Thyroid gland (tissue), 4 donors: Measurements from ENCODE around the gene DGKQ. TPM values are rescaled to one million over a fixed set of nuclear protein-coding genes. Genes with fewer than 3 reads are reported as not detected.

Source experiments
- DNase-seq, 2 donors: peaks; one replicate each; pipeline ENCODE4 v3.0.0-alpha.2; 2019
- H3K27ac ChIP-seq, 3 donors: fragments of 200-600 bp; sonication (generic); 1 replicate in 2 of 3; 2 replicates in 1 of 3; pipeline ENCODE4 v1.5.1; 2016 to 2019; ENCODE audit warnings: mild to moderate bottlenecking in 1 of 3, moderate library complexity in 1 of 3
- H3K27me3 ChIP-seq: fragments of 200-600 bp; sonication (generic); one replicate; pipeline ENCODE4 v1.5.1; 2019
- H3K36me3 ChIP-seq, 2 donors: fragments of 200-600 bp; sonication (generic); one replicate each; pipeline ENCODE4 v1.5.1; 2016 to 2019
- H3K4me1 ChIP-seq, 2 donors: fragments of 200-600 bp; sonication (generic); one replicate each; pipeline ENCODE4 v1.5.1; 2017 to 2019
- H3K4me3 ChIP-seq, 3 donors: fragments of 200-600 bp; sonication (generic); replicated peaks in 1 of 3; 1 replicate in 2 of 3; 2 replicates in 1 of 3; pipeline ENCODE4 v1.5.1; 2016; ENCODE audit warnings: mild to moderate bottlenecking in 1 of 3
- H3K9me3 ChIP-seq: fragments of 200-600 bp; sonication (generic); one replicate; pipeline ENCODE4 v1.5.1; 2017
- POLR2A ChIP-seq, 2 donors: fragments of 450-650 bp; IDR thresholded peaks; one replicate each; pipeline ENCODE4 v1.6.1; 2017; ENCODE audit warnings: antibody characterized with exemption in 2 of 2, mild to moderate bottlenecking in 2 of 2, moderate library complexity in 1 of 2
- WGBS, 2 donors: methylation state at CpG; one replicate each; pipeline ENCODE4 v1.1.5; 2017; 5-methylcytosine and 5-hydroxymethylcytosine counted together
- intact Hi-C: fragments of 100-400 bp; cut with DNase I; formaldehyde crosslinking; loops from one replicate; pipeline ENCODE4 v1.15.1; 2023
- total RNA-seq, 4 donors: library from RNA; depleted of rRNA; stranded (reverse); fragments of >200 nt; gene quantifications; one replicate each; pipeline ENCODE4 v1.2.3, GENCODE V29; 2016
- TF ChIP-seq, protein P1 (sequence below), 6 experiments: fragments of 200-600 bp in 3 of 6; fragments of 450-650 bp in 3 of 6; sonication (generic) in 3 of 6; IDR thresholded peaks; one replicate each; pipeline ENCODE4 v1.5.1; 2016 to 2019; ENCODE audit warnings: antibody characterized with exemption in 6 of 6, mild to moderate bottlenecking in 2 of 6, inconsistent platforms in 1 of 6, moderate library complexity in 1 of 6

DGKQ gene
- total RNA-seq, 4 donors from 2014 or later = 10.2 to 17.0 (median 11.6) TPM

DNA sequence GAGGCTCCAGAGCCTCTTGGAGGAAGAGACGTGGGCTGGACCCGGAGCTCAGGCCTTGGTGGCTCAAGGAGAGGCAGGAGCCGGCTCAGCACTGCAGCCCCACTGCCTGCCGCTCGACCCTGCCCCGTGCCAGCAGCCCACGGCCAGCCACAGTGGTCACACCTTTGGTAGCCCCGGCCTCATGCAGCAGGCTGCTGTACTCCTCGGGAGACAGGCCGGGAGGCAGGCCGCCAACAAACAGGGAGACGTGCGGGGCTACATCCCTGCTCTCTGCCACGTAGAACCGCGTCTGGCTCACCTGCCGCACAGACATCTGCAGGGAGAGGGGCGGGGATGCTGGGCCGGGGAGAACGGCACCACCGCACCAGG is 7.6 kb downstream of the DGKQ start:
- H3K27ac ChIP-seq = no peak overlapping the region
- no peak overlapping the region for H3K4me3 ChIP-seq
- no peaks in the 10 kb centered on the region for H3K9me3 ChIP-seq
- DNase-seq = no peak
- WGBS, 2 donors = 92 to 94% methylated on average over 12 of the region's 21 CpGs
- peaks cover 8 to 11% of the 10 kb centered on the region in 2 donors for H3K36me3 ChIP-seq
- no peaks in the 10 kb centered on the region for H3K27me3 ChIP-seq
- H3K4me1 ChIP-seq = peaks cover 0 to 4% of the 10 kb centered on the region in 2 donors
- intact Hi-C loops = no loop called here
- TF ChIP-seq, protein P1, sequence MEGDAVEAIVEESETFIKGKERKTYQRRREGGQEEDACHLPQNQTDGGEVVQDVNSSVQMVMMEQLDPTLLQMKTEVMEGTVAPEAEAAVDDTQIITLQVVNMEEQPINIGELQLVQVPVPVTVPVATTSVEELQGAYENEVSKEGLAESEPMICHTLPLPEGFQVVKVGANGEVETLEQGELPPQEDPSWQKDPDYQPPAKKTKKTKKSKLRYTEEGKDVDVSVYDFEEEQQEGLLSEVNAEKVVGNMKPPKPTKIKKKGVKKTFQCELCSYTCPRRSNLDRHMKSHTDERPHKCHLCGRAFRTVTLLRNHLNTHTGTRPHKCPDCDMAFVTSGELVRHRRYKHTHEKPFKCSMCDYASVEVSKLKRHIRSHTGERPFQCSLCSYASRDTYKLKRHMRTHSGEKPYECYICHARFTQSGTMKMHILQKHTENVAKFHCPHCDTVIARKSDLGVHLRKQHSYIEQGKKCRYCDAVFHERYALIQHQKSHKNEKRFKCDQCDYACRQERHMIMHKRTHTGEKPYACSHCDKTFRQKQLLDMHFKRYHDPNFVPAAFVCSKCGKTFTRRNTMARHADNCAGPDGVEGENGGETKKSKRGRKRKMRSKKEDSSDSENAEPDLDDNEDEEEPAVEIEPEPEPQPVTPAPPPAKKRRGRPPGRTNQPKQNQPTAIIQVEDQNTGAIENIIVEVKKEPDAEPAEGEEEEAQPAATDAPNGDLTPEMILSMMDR (IDR thresholded peaks at IDR 0.05) = no peak
- TF ChIP-seq POLR2A (IDR thresholded peaks at IDR 0.05) = no peak

DNA sequence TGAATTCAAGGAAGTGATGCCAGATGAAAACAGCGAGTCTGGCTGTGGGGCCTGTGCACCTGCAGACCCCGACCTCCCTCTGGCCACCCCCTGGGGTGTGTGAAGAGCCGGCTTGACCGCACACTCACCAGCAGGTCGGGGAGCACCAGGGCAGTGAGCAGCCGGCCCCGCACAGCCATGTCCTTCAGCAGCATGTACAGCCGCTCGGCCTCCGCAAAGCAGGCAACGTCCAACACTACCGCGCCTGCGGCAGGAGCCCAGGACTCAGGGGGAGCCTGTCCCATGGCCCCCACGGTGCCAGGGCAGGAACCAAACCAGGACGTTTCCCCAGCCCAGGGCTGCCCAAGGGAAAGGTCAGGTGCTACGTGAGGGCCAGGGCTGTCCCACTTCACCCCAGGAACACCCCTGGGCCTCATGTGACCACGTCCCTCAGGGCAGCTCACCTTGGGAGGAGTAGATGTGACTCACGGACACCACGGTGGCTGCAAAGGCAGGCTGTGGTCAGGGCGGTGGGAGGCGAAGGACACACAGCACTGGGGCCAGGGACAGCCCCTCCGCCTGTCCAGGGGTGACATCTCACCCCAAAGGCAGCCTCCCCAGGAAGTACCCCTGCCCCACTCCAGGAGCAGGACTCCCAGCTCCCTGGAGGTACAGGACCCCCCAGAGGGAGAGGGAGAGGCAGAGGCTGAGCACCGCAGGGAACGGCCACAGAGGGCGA is 8.2 kb downstream of the DGKQ start:
- no peak overlapping the region for H3K27ac ChIP-seq
- DNase-seq = no peak
- no peaks in the 10 kb centered on the region for H3K9me3 ChIP-seq
- TF ChIP-seq, protein P1 (IDR thresholded peaks at IDR 0.05) = no peak
- H3K36me3 ChIP-seq = peaks cover 8 to 11% of the 10 kb centered on the region in 2 donors
- intact Hi-C loops = no loop called here
- H3K27me3 ChIP-seq = no peaks in the 10 kb centered on the region
- no peak overlapping the region for H3K4me3 ChIP-seq
- 92% methylated on average over 5 to 22 of the region's 26 CpGs for WGBS, 2 donors
- peaks cover 0 to 4% of the 10 kb centered on the region in 2 donors for H3K4me1 ChIP-seq

DNA sequence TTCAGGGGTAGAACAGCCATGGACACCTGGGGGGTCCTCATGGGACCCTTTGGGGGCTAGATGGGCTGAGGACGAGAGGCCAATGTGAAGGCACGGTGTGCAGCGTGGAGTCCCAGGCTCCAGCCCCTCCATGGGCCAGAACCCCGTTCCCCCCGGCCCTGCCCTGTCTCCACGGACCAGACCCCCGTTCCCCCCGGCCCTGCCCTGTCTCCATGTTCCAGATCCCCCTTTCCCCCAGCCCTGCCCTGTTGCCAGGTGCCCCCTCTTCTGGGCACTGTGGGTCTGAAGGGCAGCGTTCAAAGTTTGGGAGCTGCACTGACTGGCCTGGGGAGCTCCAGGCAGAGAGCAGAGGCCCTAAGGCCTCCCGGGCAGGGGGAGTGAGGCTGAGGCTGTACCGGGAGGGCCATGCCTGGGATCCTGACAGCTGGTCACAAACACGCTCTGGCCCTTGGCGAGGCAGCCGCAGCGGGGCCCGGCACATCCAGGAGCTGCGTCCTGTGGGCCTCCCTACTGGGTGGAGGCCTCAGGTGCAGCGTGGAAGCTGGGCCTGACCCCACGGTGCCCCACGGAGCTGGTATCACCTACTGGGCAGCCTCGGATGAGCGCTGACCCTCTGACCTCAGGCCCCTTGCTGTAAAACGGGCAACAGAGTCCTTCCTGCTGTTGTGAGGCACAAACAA is 8.9 kb downstream of the DGKQ start:
- peaks cover 8 to 11% of the 10 kb centered on the region in 2 donors for H3K36me3 ChIP-seq
- H3K4me3 ChIP-seq = no peak overlapping the region
- TF ChIP-seq, protein P1 (IDR thresholded peaks at IDR 0.05) = no peak
- TF ChIP-seq POLR2A (IDR thresholded peaks at IDR 0.05) = no peak
- DNase-seq = no peak
- H3K27me3 ChIP-seq = no peaks in the 10 kb centered on the region
- H3K27ac ChIP-seq = no peak overlapping the region
- intact Hi-C loops = no loop called here
- no peaks in the 10 kb centered on the region for H3K9me3 ChIP-seq
- peaks cover 0 to 4% of the 10 kb centered on the region in 2 donors for H3K4me1 ChIP-seq
- 83 to 91% methylated on average over 14 to 15 of the region's 23 CpGs for WGBS, 2 donors

DNA sequence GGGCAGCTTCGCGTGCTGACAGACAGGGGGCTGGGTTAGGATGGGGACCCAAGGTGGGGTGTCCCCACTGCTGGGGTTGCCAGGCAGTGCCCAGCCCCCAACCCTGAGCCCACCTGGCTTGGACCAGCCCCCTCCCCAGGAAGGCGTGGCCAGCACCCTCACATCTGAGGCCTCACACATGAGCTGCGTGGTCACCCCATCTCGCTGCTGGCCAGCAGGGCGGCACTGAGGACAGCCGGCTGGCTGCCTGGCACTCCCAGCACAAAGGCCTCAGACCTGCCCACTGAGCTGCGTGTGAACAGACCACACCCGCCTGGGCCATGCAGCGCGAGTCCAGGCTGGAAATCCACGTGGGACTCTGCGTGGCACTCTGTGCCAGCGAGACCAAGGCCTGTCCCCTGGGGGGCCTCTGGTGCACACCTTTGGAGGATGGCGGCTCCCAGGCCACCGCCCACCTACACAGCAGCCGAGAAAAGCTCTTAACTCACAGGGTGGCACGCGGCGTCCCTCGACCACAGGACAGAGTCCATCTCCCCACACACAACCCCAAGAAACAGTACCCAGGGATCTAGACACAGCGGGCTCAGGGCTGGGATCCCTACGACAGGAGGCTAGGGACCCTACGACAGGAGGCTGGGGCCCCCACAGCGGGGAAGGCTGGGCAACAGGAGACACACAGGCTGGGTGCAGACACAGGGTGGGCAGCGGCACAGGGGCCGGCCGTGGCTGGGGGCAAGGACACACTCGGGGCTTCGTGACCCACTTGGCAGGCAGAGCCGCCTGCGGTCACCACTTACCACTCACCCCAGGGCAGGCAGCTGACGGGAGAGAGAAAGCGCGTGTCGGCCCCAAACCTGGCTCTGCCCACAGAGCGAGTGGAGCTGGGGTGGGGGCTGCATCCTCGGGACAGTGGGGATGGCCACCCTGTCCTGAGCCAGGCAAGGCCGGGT is 9.8 kb downstream of the DGKQ start:
- H3K27ac ChIP-seq = no peak overlapping the region
- peaks cover 8 to 12% of the 10 kb centered on the region in 2 donors for H3K36me3 ChIP-seq
- no peaks in the 10 kb centered on the region for H3K9me3 ChIP-seq
- H3K4me3 ChIP-seq = no peak overlapping the region
- DNase-seq = no peak
- WGBS, 2 donors = 94 to 96% methylated on average over 9 to 24 of the region's 39 CpGs
- H3K4me1 ChIP-seq = peaks cover 0 to 4% of the 10 kb centered on the region in 2 donors
- intact Hi-C loops = no loop called here
- TF ChIP-seq POLR2A (IDR thresholded peaks at IDR 0.05) = no peak
- TF ChIP-seq, protein P1 (IDR thresholded peaks at IDR 0.05) = no peak
- H3K27me3 ChIP-seq = no peaks in the 10 kb centered on the region
